ENCODE data around the gene CYLD. TPM values are rescaled to one million over a fixed set of nuclear protein-coding genes. Genes with fewer than 3 reads are reported as not detected.

CYLD gene
- total and polyA plus RNA-seq, 10 of the 15 experiments (the other 5 are each of a cell fraction or from before 2014, with no cell fraction given) = 19.2 to 106 (median 46.1) TPM

GRCh38 chr16:50718761-50719400, 23.0 kb upstream of the CYLD start:
- H4K20me1 ChIP-seq (ENCODE audit: control insufficient read depth, insufficient read depth) = no peaks in the 10 kb centered on the region
- peaks cover 0 to 4% of the 10 kb centered on the region in 2 experiments; a peak in 2 of 4 replicates for H3K36me3 ChIP-seq (ENCODE audit: control insufficient read depth in 2 of 2, insufficient read depth in 2 of 2, low read length in 1 of 2)
- no peak for FAIRE-seq

DNA sequence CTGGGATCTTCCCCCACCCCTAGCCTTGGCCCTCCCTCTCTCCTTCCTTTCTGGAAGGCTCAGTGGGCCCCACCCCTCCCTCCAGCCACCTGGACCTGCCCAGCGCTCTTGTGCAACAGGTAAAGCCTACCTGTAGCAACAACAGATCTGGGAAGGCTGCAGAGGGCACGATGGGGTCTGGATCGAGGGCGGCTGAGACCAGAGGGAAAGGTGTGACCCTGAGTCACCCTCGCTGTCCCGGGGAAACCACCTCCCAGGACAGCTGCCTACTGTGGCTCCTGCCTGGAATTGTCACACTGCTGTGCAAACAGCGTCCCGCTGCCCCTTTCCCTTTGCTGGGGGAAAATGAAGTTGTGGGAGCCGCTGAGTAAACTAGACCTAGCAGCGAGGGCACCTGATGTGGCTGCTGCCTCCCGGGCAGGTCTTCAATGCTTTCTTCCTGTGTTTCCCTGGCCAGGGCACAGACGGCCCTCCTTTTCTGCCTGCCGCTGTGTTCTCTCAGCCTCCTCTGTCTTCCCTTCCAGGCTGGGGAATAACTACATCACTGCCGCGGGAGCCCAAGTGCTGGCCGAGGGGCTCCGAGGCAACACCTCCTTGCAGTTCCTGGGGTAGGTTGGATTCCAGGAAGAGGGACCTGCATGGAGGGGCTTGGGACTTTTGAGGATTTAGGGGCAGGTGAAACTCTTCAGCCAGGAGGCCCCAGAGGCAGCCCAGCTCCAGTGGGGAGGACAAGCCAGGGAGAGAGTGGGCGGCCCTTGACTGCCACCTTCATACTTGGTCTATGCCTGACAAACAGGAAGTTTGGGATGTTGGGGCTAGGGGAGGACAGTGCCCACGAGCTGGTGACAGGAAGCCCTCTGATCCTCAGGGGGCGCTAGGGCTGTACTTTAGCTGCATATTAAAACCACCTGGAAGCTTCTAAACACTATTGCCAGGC, 22.2 kb upstream of the CYLD start:
- no peak for TF ChIP-seq TARDBP (IDR thresholded peaks at IDR 0.05; ENCODE audit: borderline replicate concordance)
- TF ChIP-seq CTCF (IDR thresholded peaks at IDR 0.05 in 2 of 3, conservative IDR thresholded peaks at IDR 0.05 in 1 of 3; ENCODE audit: control insufficient read depth in 2 of 3, extremely low read depth in 1 of 3, insufficient read depth in 1 of 3, low read depth in 3 of 3, low read length in 3 of 3) = peak in 1 of 3 experiments; percentile 21; a peak in 1 of 6 replicates
- TF ChIP-seq, protein P1, sequence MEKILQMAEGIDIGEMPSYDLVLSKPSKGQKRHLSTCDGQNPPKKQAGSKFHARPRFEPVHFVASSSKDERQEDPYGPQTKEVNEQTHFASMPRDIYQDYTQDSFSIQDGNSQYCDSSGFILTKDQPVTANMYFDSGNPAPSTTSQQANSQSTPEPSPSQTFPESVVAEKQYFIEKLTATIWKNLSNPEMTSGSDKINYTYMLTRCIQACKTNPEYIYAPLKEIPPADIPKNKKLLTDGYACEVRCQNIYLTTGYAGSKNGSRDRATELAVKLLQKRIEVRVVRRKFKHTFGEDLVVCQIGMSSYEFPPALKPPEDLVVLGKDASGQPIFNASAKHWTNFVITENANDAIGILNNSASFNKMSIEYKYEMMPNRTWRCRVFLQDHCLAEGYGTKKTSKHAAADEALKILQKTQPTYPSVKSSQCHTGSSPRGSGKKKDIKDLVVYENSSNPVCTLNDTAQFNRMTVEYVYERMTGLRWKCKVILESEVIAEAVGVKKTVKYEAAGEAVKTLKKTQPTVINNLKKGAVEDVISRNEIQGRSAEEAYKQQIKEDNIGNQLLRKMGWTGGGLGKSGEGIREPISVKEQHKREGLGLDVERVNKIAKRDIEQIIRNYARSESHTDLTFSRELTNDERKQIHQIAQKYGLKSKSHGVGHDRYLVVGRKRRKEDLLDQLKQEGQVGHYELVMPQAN (conservative IDR thresholded peaks at IDR 0.05) = no peak
- intact Hi-C loops (cut with micrococcal nuclease; ENCODE audit: unreplicated experiment) = no loop called here
- WGBS (ENCODE audit: insufficient coverage, insufficient replicate concordance, low lambda C conversion rate, missing lambda C conversion rate) = 87% methylated on average over 19 of the region's 20 CpGs
- H3K4me2 ChIP-seq (ENCODE audit: control insufficient read depth, insufficient read depth) = no peak overlapping the region
- in situ Hi-C loops (cut with MboI) = no loop called here
- no peaks in the 10 kb centered on the region for H3K27me3 ChIP-seq (replicated peaks in 1 of 2; ENCODE audit: control insufficient read depth in 2 of 2, insufficient read depth in 2 of 2, low read length in 1 of 2)
- RAD21 ChIA-PET (ENCODE audit: unreplicated experiment) = interaction anchor here (0.9 kb wide), 1 partner anchor 27 kb away, joined by 3 read pairs; no protein-coding TSS in a partner anchor
- H4K20me1 ChIP-seq (ENCODE audit: control insufficient read depth, insufficient read depth) = no peaks in the 10 kb centered on the region
- POLR2A ChIA-PET = no interaction called here
- SMC1A ChIA-PET (ENCODE audit: uncharacterized antibody, unreplicated experiment) = interaction anchor here (1.0 to 2.0 kb wide), 5 partner anchors 16 to 27 kb away, joined by 3 to 10 read pairs (median 5); partner anchors contain the start of gene CYLD
- H3K36me3 ChIP-seq (ENCODE audit: control insufficient read depth in 2 of 2, insufficient read depth in 2 of 2, low read length in 1 of 2) = peaks cover under 1 to 8% of the 10 kb centered on the region in 2 experiments; a peak in 2 of 4 replicates
- ATAC-seq = peak; percentile 53
- no TSS peak for BruUV-seq (replicated peaks)
- no peak overlapping the region for H2AFZ ChIP-seq (ENCODE audit: control insufficient read depth, low read depth, low read length)
- no peak for DNase-seq (ENCODE audit: low read depth, low spot score)
- H3K4me3 ChIP-seq = no peak overlapping the region
- CTCF ChIA-PET = interaction anchor here (1.3 to 3.4 kb wide), 3 partner anchors 27 to 87 kb away, joined by 3 to 10 read pairs (median 6); no protein-coding TSS in a partner anchor
- no peak for FAIRE-seq
- no peaks in the 10 kb centered on the region for H3K4me1 ChIP-seq (ENCODE audit: control insufficient read depth, insufficient read depth, low read length)
- no peaks in the 10 kb centered on the region for H3K79me2 ChIP-seq (ENCODE audit: control insufficient read depth, insufficient read depth, low read length)
- no peak overlapping the region for H3K27ac ChIP-seq (ENCODE audit: control insufficient read depth, insufficient read depth)
- no peak overlapping the region for H3K9ac ChIP-seq (ENCODE audit: control insufficient read depth, insufficient read depth, low read length)
- H3K9me3 ChIP-seq (replicated peaks; ENCODE audit: control insufficient read depth, insufficient read depth, low read length) = peaks cover 9% of the 10 kb centered on the region; the same call in 2 of the 3 replicates

More at GRCh38 chr16:50718761-50719400, 23.0 kb upstream of the CYLD start:
- WGBS (ENCODE audit: insufficient coverage, insufficient replicate concordance, low lambda C conversion rate, missing lambda C conversion rate) = 91% methylated on average over 9 of the region's 9 CpGs
- CTCF ChIA-PET = interaction anchor here (3.4 kb wide), 1 partner anchor 87 kb away, joined by 10 read pairs; no protein-coding TSS in a partner anchor
- SMC1A ChIA-PET (ENCODE audit: uncharacterized antibody, unreplicated experiment) = interaction anchor here (1.1 to 2.6 kb wide), 3 partner anchors 17 to 28 kb away, joined by 3 to 6 read pairs (median 5); no protein-coding TSS in a partner anchor
- POLR2A ChIA-PET = no interaction called here
- H3K4me1 ChIP-seq (ENCODE audit: control insufficient read depth, insufficient read depth, low read length) = peaks cover 7% of the 10 kb centered on the region
- TF ChIP-seq SPI1 (IDR thresholded peaks at IDR 0.05; ENCODE audit: borderline replicate concordance, insufficient read depth, low read depth, low read length) (peak; percentile 47; the same call in 1 of the 2 replicates), MEF2B (IDR thresholded peaks at IDR 0.05; ENCODE audit: partially characterized antibody, poor library complexity, severe bottlenecking) (no peak), IRF4 (IDR thresholded peaks at IDR 0.05; ENCODE audit: low read depth, low read length) (no peak)
- no peaks in the 10 kb centered on the region for H3K79me2 ChIP-seq (ENCODE audit: control insufficient read depth, insufficient read depth, low read length)
- no peak overlapping the region for H3K27ac ChIP-seq (ENCODE audit: control insufficient read depth, insufficient read depth)
- H2AFZ ChIP-seq (ENCODE audit: control insufficient read depth, low read depth, low read length) = no peak overlapping the region
- H3K27me3 ChIP-seq (replicated peaks in 1 of 2; ENCODE audit: control insufficient read depth in 2 of 2, insufficient read depth in 2 of 2, low read length in 1 of 2) = no peaks in the 10 kb centered on the region
- BruUV-seq (replicated peaks) = no TSS peak
- DNase-seq (ENCODE audit: low read depth, low spot score) (no peak), ATAC-seq (no peak)
- H3K4me2 ChIP-seq (ENCODE audit: control insufficient read depth, insufficient read depth) = no peak overlapping the region
- intact Hi-C loops (cut with micrococcal nuclease; ENCODE audit: unreplicated experiment) = no loop called here
- peaks cover 4% of the 10 kb centered on the region; the same call in 2 of the 3 replicates for H3K9me3 ChIP-seq (replicated peaks; ENCODE audit: control insufficient read depth, insufficient read depth, low read length)
- RAD21 ChIA-PET (ENCODE audit: unreplicated experiment) = no interaction called here
- H3K4me3 ChIP-seq = no peak overlapping the region
- in situ Hi-C loops (cut with MboI) = no loop called here
- no peak overlapping the region for H3K9ac ChIP-seq (ENCODE audit: control insufficient read depth, insufficient read depth, low read length)
